Measurements from ENCODE around the gene RGPD3.
"Not testable (repeated sequence)": the region's sequence is repeated elsewhere in the genome, so short reads cannot be mapped to it uniquely, and the experiment has no call there.

The RGPD3 gene
- 0.92 to 2.1 reads per million in 2 donors for total RNA-seq

DNA sequence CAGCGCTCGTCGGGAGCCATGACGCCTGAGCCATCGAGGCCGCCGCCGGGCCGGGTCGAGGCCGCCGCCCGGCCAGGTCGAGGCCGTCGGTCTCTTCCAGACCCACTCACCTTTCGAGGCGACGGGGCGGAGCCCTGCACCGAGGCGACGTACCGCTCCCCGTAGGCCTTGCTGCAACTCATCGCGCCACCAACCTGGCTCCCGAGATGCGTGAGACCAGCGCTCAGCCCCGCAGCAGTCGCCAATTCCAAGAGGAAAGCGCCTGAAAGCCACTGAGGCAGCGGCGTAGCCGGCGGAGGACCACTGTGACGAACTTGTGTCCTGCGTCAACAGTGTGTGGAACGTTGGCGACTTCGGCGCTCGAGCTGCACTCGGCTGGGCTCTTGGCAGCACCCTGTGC is at the start of gene RGPD3:
Gene RGPD3, minus strand, starts transcription at position 307 of the 400 bp plus-strand sequence. Its CDS starts 125 bp downstream, at position 182.
- not testable (repeated sequence) for DNase-seq

DNA sequence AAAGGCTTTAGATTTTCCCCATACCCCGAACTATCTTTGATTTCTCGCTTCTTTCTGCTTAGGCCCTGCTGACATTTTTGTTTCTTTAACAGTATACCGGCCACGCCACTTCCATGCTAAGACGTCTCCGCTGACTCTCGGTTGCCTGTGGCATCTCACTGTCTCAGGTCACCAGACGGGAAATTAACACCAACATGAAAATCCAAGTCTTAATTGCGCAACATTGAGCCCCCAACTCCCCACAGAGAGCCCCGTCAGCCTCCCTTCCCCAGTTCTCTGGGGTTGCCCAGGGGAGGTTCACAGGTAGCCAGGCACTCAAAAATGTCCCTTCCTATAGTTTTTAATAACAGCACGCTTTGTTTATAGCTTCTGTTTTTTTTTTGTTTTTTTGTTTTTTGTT is 49.1 kb upstream of the RGPD3 start:
- no peak for DNase-seq

DNA sequence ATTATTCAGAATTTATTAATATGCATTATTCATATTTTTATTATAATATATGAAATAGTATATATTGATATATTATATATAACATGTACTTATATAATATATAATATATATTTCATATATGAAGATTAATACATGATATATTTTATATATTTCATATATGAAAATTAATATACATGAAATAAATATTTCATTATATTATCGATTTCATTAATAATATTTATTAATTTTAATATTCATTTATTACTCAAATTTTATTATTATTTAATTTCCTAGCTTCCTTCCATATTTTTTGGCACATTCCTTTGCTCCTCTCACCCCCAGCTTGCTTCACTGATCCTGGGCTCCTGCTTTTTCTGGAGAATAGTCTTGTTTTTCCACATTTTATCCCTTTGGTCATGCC is 48.7 kb upstream of the RGPD3 start:
- DNase-seq, result no peak

- no peak for DNase-seq
Observed at GRCh38 chr2:106516436-106516835, 48.2 kb upstream of the RGPD3 start.

- not testable (repeated sequence) for DNase-seq
Observed at GRCh38 chr2:106514827-106515226, 46.6 kb upstream of the RGPD3 start.

DNA sequence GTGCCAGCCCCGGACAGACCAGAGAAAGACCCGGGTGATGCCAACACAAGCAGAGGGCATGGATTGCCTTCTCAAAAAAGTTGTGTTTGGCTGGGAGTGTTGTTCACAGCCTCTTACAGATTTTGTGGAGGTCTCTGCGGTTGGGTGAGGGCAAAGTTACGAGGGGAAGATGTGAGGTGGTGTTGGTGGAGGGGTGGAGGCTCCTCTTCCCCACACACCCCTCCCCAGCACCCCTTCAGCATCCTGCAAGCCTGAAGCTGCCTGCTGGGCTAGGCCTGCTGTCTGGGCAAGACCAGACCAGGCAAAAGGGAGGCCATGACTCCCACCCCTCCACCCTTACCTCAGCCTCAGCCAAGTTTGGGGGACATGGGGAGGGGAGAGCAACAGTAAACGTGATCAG is 45.2 kb upstream of the RGPD3 start:
- DNase-seq, result not testable (repeated sequence)

DNA sequence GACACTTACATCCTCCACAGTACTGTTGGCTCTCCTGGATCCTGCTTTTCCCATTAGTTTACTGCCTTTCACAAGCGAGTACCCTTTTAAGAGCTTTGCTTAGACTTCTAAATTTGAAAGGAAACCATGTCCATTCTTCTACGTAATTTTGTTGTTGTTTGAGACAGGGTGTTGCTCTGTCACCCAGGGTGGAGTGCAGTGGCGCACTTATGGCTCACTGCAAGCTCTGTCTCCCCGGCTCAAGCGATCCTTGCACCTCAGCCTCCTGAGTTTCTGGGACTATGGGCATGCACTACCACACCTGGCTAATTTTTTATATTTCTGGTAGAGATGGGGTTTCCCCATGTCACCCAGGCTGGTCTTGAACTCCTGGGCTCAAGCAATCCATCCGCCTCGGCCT is 43.7 kb upstream of the RGPD3 start:
- not testable (repeated sequence) for DNase-seq

DNA sequence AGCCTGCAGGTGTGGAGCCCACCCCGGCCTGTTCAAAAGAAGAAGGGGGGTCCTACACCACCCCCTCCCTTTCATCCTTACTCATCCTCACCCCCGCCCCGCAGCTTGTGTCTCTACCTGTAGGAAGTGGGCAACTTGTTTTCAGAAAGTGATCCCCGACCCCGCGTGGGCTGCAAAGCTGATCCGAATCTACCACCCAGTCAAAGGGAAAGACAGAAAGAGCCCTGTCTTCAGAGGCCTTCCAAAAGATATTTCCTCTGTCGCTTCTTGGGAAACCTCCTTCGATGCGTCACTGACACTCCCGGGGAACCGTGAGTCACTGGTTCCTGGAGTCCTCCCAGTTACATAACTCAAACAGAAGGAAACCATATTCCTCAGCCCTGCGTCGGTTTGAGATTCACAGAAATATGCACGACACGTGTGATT is 43.3 kb upstream of the RGPD3 start:
- not testable (repeated sequence) for DNase-seq

GRCh38 chr2:106510791-106511190 is 42.6 kb upstream of the RGPD3 start:
- not testable (repeated sequence) for DNase-seq

- DNase-seq, result not testable (repeated sequence)
Observed at GRCh38 chr2:106509374-106509770, 41.2 kb upstream of the RGPD3 start.

DNA sequence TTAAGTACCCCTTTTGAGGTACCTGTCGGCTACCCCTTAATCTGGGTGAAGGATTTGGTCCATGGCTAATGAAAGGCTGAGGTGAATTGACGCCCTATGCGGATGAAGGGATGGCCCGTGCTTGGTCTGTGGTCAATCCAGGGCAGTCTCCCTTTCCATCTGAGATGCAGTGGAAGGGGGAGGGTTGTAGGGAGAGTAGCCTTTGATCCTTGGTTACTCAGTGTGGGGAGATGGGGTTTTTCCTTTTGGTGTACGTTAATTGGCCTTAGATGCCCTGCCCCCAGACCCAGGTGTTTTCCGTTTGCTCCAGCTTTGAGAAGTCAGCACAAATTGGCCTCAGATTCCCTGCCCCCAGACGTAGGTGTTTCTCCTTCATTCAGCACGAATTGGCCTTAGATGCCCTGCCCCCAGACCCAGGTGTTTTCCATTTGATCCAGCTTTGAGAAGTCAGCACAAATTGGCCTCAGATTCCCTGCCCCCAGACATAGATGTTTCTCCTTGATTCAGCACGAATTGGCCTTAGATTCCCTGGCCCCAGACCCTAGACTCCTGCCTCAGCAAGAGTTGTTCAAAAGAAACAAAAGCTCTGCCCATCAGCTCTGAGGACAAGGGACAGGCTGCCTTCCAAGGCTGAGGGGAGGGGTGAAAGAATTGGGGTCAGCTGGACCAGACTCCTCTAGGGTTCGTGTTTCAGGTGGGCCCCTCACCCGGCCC is 40.6 kb upstream of the RGPD3 start:
- DNase-seq, result not testable (repeated sequence)

- DNase-seq, result not testable (repeated sequence)
Observed at GRCh38 chr2:106506002-106506687, 37.9 kb upstream of the RGPD3 start.

DNA sequence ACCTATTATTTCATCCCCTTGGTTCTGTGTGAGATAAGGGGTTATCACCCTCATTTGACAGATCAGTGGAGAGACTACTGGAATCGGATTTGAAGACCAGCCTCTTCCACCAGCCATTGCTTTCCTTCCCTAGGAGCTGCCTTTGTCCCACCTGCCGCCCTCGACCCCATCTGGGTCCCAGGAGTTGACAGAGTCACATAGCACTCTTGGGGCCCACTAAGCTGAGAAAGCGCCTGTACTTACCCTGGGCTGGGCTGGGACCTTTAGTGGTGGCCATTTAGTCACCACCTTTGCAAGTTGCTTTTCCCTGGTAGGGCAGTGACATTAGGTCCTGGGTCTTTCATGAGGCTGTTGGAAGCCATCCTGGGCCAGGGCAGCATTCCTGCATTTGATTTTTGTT is 36.6 kb upstream of the RGPD3 start:
- DNase-seq, result not testable (repeated sequence)

DNA sequence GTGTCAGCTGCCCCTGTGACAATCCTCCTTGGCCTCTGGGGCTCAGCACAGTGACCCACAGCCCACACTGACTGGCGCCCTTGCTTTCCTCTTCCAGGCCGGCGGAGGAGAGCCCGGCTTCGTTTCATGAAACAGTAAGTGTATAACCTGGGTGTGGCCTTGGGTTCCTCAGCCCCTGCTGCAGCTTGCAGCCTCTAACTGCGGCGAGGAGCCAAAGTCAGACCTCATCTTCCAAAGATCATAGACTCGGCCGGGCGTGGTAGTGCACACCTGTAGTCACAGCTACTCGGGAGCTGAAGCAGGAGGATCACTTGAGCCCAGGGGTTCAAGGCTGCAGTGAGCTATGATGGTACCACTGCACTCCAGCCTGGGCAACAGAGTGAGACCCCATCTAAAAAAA is 36.0 kb upstream of the RGPD3 start:
- DNase-seq, result not testable (repeated sequence)

DNA sequence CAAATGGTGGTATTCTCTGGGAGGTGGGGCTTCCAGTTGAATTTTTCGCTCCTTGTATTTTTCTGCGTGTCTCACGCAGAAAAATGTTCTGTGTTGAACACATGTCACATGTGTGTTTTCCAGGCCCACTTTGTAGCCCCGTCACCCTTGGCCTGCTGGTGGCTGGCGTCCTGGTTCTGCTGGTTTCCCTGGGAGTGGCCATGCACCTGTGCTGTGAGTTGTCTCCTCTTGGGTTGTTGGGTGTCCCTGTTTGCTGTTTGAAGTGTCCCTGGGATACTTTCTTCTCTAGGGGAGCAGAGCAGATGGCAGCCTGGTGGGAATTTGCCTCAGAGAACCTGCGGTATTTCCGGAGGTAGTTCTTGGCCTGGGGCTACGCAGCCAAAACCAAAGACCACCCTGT is 34.1 kb upstream of the RGPD3 start:
- not testable (repeated sequence) for DNase-seq

GRCh38 chr2:106500350-106500749 is 32.1 kb upstream of the RGPD3 start:
- DNase-seq, result not testable (repeated sequence)

DNA sequence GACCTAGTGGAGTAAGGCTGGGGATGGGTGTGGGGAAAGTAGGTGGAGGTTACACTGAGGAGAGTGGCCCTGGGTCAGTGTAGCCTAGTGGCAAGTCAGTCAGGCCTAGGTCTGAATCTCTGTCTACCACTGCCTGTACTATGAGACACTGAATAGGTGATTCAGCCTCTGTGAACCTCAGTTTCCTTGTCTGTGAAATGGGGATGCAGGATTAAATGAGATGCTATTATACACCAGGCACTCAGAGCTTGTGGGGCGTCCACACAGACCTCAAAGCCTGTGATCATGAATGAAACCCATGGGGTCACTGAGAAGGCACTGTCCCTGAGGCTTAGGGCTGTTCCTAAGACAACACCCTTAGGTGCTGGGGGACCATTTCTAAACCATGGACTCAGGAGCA is 30.3 kb upstream of the RGPD3 start:
- not testable (repeated sequence) for DNase-seq

GRCh38 chr2:106492913-106493312 is 24.7 kb upstream of the RGPD3 start:
- not testable (repeated sequence) for DNase-seq

DNA sequence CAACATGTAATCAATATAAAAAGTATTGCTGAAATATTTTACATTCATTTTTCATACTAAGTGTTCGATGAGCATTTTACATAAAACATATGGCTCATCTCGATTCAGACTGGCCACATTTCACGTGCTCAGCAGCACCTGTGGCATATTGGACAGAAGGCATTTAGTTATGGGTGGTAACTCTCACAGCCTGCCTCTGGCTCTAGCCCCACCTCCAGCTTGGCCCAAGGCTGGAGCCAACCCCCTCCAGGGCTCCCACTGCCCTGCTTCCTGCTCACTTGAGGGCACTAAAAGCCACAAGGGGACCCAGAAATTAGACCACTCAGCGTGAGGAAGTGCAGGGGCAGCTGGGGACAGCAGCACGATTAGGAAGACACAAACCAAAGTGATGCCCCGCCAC is 24.2 kb upstream of the RGPD3 start:
- DNase-seq, result not testable (repeated sequence)

DNA sequence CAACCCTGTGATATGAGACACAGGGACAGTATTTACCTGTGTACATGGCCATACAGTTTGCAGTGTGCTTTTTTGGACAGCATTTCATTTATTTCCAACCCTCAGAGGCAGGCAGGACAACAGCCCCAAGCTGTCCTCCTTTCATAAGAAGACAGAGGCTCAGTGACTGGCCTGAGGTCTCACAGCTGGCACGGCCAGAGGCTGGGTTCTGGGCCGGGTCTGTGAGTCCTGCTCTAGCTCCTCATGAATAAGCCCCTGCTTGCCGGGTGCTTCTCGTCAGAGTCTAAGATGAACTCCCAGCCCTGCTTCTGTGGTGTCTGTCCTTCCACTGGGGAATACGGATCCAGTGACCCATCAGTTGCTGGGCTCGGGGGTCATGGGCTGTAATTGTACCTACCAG is 21.5 kb upstream of the RGPD3 start:
- DNase-seq, result not testable (repeated sequence)

DNA sequence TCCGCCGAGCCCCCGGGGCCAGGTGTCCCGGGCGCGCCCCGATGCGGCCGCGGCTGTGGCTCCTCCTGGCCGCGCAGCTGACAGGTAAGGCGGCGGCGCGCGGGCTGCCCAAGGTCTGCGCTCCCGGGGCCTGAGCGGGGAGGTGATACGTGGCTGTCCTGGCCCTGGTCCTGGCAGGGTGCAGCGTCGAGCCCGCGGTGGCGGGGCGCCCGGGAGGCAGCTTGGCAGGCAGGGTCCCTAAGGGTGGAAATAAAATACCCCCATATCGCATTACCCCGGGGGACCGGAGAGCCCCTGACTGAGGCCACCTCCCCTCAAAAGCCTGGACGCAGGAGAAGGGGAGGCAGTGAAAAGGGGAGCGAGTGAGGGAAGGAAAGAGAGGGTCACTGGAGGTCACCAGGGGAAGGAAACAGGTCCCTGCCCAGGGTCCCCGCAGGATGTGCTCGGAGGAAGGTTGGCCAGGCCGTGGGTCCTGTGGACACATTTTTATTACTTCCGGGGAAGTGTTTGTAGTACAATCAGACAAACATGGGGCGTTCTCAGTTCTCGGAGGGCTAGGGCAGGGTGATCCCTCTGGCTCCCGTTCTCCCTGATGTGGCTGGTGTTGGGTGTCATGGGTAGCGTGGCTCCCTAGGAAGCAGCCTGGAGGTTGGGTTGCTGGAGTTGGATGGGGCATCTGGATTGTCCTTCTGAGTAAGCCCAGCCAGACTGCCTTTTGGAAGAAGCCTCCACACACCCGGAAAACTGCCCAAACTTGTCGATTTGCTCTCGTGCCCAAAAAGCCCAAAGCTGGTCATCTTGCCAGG is 19.4 kb upstream of the RGPD3 start:
- DNase-seq, result not testable (repeated sequence)

DNA sequence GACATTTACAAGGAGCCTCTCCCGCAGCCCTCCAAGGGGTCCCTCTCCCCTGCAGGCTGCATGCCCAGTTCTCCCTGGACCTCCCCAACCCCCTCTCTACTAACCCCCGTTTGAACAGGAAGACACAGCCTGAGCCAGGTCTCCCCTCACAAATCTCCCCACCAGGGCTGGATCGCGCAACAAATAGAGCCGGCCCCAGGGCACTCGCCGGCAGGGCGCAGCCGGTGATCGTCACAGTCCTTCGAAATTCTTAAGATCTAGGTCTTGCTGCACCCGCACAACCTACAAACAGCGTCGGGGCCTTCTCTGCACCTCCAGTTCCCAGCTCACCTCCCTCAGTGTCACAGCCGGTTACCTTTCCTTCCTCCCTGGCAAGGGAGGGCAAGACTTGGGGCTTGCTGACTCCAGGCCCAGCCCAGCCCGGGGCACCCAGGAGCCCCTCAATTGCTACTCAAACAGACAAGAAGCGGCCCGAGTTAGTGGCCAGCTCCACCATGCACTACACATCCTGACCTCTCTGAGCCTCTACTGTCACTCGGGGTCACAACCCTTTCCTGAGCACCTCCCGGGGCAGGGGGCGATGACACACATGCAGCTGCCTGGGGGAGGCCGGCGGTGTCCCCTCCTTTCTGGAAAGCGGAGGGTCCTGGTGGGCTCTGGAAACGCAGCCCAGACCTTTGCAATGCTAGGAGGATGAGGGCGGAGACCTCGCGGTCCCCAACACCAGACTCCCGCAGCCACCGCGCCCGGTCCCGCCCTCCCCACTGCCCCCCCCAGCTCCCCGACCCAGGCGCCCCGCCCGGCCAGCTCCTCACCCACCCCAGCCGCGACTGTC is 18.6 kb upstream of the RGPD3 start, which contains the start of gene CD8B2:
Gene CD8B2, plus strand, starts transcription at position 814 of the 835 bp plus-strand sequence. CDS start 63 bp downstream, outside the sequence.
- not testable (repeated sequence) for DNase-seq

All from activated gamma-delta T cell (primary cell).